LHCN-M2 (cell line): Measurements from ENCODE around the gene TMEM38A. TPM values are rescaled to one million over a fixed set of nuclear protein-coding genes. Genes with fewer than 3 reads are reported as not detected.

Experiments
- DNase-seq: peaks from one replicate; pipeline ENCODE4 v3.0.0-alpha.2; 2012; ENCODE audit warnings: low read depth
- polyA plus RNA-seq: library from polyadenylated mRNA; unstranded; fragments of >200 nt; gene quantifications from one replicate; pipeline ENCODE4 v1.2.1, GENCODE V29; 2012; ENCODE audit warnings: missing spikeins
- total RNA-seq: library from RNA; depleted of rRNA; stranded (reverse); fragments of >200 nt; gene quantifications from 2 replicates; pipeline ENCODE4 v1.2.3, GENCODE V29; 2014; rRNA removed

Gene TMEM38A, protein sequence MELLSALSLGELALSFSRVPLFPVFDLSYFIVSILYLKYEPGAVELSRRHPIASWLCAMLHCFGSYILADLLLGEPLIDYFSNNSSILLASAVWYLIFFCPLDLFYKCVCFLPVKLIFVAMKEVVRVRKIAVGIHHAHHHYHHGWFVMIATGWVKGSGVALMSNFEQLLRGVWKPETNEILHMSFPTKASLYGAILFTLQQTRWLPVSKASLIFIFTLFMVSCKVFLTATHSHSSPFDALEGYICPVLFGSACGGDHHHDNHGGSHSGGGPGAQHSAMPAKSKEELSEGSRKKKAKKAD
- 2.9 and 3.2 TPM in 2 replicates for total RNA-seq
- 1.5 TPM for polyA plus RNA-seq

DNA sequence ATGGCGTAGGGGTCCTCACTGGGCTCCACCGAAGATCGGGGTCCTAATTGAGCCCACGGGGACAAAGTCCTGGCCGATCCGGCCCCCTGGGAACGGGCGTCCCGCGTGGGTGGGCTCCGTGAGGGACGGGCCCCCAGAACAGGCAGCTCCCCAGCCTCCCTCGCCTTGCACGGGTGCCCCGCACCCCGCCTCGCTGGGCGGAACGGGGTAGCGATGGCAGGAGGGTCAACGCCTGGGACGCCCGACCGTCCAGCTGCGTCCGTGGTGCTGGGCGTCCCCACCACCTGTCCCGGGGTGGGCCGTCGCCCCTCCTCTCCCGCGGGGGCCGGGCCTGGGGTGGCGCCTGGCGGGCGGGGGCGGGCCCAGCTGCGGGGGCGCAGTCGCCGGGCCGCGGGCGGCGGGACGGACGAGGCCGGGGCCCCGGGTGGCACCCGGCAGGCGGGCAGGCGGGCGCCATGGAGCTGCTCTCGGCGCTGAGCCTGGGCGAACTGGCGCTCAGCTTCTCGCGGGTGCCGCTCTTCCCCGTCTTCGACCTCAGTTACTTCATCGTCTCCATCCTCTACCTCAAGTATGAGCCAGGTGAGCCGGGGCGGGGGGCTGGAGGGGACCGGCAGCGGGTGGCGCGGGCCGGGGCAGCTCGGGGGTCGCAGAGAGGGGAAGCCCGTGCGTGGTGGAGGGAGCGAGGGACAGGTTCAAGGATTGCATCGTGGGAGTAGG is at the start of gene TMEM38A:
TSS of gene TMEM38A (plus strand) at position 377 of the 717 bp plus-strand sequence. CDS start at position 456, 79 bp downstream.
- peak; percentile 22 for DNase-seq

DNA sequence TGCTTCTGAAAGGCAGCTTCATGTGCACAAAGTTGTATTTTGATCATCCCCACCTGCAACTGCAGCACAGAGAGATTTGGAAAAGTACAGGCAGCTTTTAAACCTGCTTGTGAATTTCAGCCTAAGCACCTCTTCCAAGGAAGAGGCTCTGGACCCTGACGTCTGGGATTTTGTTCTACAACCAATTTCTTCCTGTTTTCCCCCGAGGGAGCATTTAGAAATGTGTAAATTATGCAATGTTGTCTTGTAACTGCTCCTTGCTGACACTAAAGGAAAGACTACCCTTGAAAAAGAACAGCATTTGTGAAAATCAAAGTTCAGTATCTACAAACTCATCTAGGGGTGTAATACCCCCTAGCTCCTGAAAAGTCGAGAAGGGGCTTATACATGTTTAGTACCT is 48.3 kb upstream of the TMEM38A start:
- no peak for DNase-seq

DNA sequence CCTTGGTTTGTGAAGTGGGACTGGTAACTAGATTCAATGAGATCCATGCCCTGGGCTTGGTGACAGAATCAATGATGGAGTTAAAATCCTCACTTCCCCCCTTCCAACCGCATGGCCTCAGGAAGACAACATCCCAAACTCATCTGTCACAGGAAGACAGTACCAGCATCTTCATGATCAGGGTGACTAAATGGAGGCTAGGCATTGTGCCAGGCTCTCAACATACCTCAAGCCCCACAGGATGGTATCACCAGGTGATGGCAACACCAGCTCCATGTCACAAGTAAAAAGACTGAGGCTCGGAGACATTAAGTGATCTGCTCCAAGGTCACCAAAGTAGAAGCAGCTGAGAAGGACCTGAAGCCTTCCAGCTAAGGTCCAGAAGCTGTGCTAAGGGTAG is 47.1 kb upstream of the TMEM38A start:
- DNase-seq = no peak

DNA sequence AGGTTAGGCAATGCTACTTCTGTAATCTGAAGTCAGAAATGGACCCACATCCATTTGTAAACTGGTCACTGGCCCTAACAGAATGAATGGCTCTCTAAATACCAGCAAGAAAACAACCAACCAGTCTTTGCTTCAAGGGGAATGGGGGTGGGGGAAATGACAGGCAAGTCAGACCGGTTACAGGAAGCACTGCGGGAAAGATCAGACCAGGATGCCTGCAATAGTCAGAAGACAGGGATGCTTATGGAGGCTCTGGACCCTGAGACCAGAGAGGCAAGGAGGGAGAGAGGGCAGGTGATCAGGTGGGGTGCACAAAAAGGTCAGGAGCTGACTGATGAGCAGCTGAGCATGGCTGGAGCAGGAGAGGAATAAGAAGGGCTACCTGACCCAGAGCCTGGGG is 46.0 kb upstream of the TMEM38A start:
- DNase-seq = no peak

DNA sequence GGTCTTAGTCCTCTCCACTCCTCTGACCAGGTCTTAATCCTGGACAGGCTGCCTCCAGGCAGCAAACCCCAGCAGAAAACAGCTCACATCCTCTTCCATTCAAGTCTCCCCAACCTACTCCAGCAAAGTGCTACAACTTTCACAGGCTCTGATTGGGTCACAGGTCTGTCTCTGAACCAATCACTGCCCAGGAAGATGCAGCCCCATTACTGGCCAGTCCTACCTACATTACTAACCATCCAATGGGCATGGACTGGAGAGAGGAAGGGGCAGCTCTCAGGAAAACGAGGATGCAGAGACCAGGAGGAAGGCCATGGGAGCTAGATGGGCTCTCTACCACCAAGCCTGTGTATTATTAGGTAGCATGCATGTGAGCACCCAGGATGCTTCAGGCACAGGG is 45.1 kb upstream of the TMEM38A start:
- DNase-seq = peak; percentile 26

DNA sequence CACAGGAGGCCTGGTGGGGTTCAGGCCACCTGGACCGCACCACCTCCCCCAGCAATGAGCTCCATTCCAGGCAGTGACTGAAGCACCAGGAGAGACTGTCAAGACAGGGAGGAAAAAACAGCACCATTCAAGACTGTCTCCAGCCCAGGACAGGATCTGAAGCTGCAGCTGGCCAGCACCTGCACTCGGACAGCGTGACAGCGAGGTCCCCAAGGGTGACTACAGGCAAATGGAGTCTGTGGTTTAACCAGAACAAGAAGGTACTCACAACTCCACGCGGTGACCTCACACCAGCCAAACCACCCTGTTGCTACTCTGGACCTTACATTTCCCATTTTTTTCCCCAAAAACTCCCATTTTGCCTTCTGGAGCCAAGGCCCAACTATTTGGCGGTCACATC is 42.7 kb upstream of the TMEM38A start:
- DNase-seq = no peak

DNA sequence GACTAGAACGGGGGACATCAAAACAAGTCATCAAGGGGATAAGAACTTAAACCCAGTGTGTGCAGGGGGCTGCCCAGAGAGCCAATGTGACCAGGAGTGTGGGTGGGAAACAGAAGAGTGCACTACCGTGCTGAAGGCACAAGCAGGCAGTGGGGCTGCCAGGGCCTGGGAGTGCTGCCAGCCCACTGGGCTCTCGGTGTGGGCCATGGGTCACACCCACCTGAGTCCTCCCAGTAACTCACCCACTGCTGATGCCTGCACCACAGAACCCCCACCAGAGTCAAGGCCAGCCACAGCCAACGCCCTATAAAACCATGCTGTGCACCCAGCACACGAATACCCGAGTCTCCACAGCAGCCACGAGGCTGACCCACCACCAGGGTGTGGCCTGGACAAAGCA is 41.5 kb upstream of the TMEM38A start:
- peak; percentile 18 for DNase-seq

DNA sequence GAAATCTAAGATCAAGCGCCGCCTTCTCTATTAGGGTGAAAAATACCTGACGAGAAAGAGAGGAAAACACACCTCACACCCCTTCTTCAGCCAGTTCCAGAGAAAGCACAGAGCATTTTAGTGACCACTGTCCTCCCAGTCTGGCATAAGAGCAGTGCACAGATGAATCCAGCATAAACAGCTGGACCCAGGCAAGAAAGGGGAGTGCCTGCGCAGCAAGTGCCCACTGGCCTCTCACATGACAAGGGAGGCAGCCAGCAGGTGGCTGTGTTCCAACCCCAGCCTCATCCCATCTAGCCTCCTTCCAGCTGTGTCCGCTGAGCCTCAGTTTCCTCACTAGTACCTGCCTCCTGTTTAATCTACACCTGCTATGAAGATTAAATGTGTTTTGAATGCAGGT is 40.9 kb upstream of the TMEM38A start:
- no peak for DNase-seq

DNA sequence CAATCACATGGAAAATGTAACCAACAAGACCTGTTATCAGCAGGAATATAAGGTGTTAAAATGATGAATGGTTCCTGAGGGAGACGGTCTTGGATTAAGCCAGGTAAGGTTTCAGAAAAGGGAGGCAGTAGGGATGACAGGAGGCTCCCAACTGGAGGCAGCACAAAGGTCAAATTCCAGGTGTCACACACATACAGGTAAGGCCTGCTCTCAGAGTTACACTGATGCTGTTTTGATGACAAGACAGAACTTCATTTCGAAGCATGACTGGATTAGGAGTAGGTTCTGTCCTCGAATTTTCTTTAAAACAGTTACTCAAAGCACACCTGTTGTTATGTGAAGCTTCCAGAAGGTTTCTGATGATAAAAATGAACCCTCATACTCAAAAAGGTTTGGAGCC is 40.4 kb upstream of the TMEM38A start:
- no peak for DNase-seq

DNA sequence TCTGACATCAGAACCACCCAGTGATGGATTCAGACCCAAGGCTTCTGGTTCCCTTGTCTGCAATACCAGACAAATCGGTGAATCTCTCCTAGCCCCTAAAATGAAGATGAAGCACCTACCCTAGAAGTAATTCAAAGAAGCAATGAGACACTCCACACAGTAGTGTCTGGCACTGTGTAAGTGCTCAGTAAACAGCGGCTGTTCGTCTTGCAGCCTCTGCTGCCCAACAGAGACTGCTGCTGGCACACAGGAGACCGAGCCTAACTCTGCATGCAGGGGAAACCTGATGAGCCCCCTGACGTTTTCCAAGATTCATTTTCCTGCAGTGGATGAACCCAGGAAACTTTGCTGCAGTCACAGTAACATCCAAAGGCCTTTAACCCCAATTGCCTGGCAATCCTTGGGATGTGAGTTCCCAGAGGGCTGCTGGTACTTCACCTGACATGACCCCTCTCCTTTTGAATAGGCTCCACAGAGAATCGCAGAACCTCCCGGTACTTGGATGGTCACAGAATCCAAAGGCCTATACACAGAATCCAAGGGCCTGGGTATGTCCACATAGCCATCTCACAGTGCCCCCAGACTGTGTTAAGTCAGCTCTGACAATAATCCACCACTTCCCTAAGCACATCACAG is 39.7 kb upstream of the TMEM38A start:
- no peak for DNase-seq

DNA sequence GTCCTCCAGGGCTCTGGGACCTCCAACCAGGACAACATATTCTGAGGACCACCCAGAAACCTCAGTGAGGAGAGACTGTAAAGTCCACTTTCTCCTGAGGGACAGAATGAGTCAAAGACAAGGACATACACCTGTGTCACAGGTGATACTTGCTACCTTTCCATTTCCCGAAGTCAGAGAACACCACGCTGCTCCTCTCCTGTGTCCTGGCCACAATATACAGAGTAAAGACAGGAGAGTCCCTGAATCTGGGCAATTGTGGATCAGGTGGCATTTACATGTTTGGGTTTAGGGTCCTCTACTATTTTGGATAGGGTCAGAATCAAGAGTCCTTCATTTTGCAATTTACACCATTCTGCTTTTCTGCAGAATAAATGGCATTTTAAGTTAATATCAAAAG is 37.9 kb upstream of the TMEM38A start:
- DNase-seq = no peak

DNA sequence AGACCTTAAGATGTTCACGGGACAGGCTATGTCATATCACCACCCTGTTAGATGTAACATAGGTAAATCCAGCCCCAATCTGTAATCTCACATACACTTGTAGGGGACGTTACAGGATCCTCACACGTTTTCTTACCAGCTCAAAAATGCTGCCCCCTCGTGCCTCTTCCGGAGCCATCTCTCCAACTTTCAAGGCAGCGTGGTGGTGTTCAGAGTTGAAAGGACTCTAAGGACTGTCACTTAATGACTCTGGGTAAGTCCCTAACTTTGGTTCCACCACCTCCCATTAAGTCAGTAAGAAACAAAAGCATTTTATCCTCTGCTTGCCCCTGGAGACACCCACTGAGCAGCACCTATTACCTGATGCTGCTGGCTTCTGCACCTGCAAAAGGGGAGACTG is 37.4 kb upstream of the TMEM38A start:
- DNase-seq = no peak

DNA sequence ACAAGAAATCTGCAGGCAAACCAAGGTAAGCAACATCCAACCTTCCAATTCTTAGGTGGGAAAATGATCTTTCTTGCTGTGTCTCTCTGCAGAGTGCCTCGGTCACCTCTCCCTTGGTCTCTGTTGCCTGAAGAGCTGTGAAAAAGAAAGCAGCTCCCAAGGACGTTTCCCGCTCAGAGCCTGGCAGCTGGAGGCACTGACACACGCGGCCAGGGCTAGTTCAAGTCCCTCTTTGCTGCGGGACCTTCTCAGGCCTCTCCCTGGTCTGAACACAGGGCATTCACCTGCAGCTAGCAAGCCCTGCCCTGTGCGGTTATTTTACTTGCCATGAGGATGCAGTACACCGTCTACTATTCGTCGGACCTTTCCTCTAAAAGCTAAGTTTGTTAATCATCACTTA is 36.7 kb upstream of the TMEM38A start:
- DNase-seq = no peak

DNA sequence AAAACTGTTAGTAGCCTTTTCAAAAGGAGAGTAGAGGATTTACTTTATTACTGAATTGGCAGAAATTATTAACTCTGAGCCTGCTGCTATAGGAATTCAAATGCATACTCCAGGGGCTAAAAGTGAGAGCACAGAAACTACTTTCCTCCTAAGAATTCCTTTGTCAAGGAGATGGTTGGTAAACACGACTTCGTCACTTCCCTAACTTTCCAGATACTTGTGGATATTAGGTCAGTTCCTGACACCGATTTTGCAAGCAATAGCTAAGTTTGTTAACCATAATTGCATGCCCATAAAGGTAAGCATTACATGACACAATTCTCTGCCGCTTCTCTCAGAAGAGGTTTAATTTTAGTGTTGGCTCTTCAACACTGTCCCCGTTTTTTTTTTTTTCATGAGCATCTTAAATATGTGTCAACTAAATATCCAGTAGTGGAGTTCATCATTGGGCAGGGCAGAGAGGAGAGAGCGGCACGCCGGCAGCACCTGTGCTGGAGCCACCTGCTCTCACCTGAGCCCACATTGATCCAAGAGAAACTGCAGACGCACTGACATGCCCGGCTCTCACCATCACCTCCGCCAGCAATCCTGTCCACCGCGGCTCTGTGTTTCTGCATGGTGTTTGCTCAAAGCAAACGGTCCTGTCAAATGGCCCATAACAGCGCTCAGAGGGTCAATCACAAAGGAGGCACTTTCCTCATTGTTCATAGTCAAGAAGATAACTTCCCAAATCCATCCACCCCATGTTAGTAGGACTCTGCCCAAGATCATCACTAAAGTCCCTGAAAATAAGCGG is 35.6 kb upstream of the TMEM38A start:
- DNase-seq = no peak

DNA sequence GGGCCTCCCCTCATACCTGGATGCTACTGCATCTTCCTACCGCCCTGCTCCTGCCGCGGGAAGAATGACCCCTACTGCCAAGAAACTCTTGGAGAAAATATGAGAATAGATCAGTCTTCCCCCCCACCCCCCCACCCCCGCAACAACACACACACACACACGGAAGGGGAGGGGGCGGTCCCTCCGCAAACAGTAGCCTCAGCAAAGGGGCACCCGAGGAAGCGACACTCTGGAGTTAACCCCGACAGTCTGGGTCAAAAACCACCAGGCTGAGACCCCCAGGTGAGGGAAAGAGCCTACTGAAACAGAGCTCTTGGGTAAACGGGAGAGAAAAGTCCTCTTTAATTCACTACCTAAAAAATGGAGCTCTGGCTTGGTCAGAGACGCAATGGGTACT is 34.1 kb upstream of the TMEM38A start:
- DNase-seq = no peak

DNA sequence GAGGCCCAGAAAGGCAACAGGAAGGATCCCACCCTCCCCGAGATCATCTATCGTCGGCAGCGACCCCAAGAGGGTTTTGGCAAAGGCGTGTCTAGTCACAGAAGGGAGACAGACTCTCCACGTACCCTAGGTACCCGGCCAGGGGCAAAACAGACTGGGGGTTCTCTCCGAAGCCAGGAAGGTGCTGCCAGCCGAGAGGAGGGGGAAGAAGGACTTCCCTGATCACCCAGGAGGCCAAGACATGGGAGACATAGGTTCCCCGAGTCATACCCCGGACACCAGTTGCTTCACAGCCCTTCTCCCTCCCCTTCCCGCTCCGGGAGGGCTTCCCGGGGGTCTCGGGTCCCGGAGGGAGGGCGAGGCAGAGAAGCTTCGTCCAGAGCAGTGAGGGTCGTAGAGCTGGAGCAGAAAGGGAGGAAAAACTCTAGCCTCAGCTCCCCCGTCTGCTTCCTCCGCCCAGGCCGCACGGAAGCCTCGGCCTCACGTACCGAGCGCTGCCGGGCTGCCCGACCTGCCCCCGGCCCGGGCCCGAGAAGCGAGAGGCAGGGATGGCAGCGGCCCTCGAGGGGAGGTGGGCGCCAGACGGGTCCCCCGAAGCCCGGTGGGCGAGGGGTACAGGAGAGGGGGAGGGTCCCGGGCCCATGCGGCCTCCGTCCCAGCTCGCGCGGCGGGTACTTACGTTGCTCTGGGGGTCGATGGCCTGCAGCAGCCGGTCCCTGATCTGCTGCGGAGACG is 33.6 kb upstream of the TMEM38A start:
- DNase-seq = no peak

DNA sequence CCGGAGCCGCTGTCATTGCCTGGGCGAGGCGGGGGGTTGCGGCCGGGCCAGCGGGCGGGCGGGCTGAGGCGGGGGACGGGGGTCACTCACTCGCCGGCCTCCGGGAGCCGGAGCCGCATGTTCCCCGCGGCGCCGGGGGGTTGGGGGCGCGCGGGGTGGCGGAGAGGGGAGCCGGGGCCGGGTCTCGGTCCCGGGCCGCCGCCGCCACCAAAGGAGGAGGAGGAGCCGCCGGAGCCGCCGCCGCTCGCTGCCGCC is 33.1 kb upstream of the TMEM38A start:
- no peak for DNase-seq

DNA sequence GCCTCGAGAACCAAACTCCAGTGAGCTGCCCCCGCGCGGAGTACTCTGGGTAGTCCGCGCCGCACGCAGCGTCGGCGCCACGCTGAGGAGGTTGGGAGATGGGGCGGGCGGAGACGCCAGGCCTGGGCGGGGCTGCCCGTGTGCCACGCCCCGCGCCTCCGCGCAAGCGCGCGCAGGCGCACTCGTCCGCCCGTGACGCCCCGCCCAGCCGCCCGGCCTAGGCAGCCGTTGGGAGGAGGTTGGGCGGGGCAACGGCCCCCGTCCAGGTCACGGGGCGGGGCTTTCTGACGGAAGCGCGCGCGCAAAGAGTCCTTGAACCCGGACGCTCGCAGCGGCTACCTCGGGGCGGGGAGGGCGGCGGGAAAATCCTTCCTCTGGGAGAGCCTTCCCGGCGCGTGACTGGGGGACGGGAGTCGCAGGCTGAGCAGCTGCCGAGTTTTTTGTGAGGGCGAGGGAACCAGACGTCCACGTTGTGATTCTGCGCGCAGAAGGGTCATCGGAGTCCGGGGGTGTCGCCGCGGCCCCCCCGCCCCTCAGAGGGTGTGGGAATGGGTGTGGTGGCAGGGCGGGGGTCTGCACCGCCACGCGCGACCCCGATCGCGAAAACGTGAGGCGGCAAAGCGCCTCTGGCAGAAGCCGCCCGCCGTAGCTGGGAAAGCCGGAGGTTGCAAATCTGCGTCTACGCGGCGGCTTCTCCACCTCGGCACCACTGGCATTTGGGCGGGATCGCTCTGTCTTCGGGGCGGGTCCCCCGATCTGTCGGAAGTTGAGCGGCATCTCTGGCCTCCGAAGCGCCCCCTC is 32.6 kb upstream of the TMEM38A start, which contains the start of gene MED26:
TSS of gene MED26 (minus strand) at position 22 of the 801 bp plus-strand sequence. CDS start 261 bp downstream, outside the sequence.
- DNase-seq = peak; percentile 89

DNA sequence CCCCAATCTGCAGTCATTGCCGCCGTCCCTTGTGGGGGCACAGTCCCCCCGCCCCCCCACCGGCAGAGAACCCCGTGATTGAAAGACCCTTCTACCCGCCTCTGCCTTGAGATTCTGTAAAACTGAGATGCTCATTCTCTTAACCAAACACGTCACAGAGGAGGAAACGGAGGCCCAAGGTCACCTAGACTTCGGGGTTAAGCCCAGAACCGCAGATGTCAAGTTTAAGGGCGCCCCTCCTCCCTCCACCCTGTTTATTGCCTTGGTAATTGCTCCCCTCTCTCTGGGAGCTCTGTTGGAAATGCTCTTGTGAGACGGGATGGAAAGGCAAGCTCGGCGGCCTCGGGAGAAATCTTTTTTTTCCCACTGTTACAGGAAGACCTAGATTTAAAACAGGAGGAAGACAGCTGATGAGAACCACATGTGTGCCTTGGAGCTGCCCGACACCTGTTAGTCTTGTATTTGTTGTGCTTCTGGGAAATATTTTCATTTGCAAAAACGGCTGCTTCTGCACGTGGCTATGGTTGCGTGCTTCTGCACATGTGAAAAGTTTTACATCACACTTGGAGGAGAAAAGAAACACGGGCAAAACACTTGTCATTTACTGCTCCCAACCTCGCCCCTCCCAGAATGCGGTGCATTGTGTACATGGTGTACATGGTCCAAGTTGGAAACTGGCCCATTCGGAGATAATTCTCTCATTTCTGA is 31.8 kb upstream of the TMEM38A start:
- DNase-seq = peak; percentile 91

DNA sequence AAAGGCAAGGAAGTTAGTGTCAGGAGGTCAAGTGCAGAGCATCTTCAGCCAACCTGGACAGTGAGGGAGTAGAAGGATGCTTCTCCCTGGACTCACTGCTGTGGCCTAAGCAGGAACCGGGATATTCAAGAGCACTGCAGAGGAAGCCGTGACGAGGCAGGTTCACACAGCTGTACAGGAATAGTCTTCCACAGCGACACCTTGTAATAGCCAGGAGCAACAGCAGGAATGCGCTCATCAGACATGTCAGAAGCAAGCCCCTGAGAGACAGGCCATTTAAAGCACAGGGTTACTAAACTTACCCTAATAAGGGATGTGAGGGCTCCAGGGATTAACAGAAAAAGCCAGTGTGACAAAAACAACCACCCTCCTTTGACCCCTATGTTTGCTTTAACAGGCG is 29.5 kb upstream of the TMEM38A start:
- DNase-seq = no peak
